OCI-LY3 (cell line): ENCODE measurements around the gene VOPP1.

Experiments
- H2AFZ ChIP-seq: fragments of 200-600, 300-600 bp; shearing (Covaris generic); 2 replicates; pipeline ENCODE4 v1.6.0; 2014; ENCODE audit warnings: antibody characterized with exemption, low read depth, low read length
- H3K27ac ChIP-seq: fragments of 200-600, 300-600 bp; sonication (generic); 2 replicates; pipeline ENCODE4 v1.5.1; 2014; ENCODE audit warnings: mild to moderate bottlenecking, low read length, moderate library complexity, mixed read lengths
- H3K27me3 ChIP-seq: fragments of 200-600, 300-600 bp; sonication (generic); 2 replicates; pipeline ENCODE4 v1.6.1; 2014; ENCODE audit warnings: low read depth, low read length, mixed read lengths
- H3K36me3 ChIP-seq: fragments of 200-600, 300-600 bp; sonication (generic); replicated peaks from 2 replicates; pipeline ENCODE3; 2014; ENCODE audit warnings: low read depth, low read length, mixed read lengths
- H3K4me1 ChIP-seq: fragments of 300-600, 200-600 bp; sonication (generic); 2 replicates; pipeline ENCODE4 v1.6.1; 2014; ENCODE audit warnings: low read length, mixed read lengths
- H3K4me2 ChIP-seq: fragments of 200-600, 300-600 bp; sonication (generic); 2 replicates; pipeline ENCODE4 v1.6.1; 2014; ENCODE audit warnings: low read length, mixed read lengths
- H3K4me3 ChIP-seq: fragments of 300-600, 200-600 bp; sonication (generic); 2 replicates; pipeline ENCODE4 v1.5.1; 2014; ENCODE audit warnings: antibody characterized with exemption, mild to moderate bottlenecking, low read length, moderate library complexity
- H3K79me2 ChIP-seq: fragments of 300-600, 200-600 bp; shearing (Covaris generic); 2 replicates; pipeline ENCODE4 v1.6.1; 2014; ENCODE audit warnings: mild to moderate bottlenecking, low read length, mixed read lengths
- H3K9ac ChIP-seq: fragments of 300-600, 200-600 bp; shearing (Covaris generic); 2 replicates; pipeline ENCODE4 v1.6.0; 2014; ENCODE audit warnings: mild to moderate bottlenecking, low read length, moderate library complexity
- H3K9me3 ChIP-seq: fragments of 200-600, 300-600 bp; shearing (Covaris generic); 2 replicates; pipeline ENCODE4 v1.6.1; 2014; ENCODE audit warnings: low read length, mixed read lengths; ENCODE audit not compliant: insufficient read depth
- H4K20me1 ChIP-seq: fragments of 200-600, 300-600 bp; sonication (generic); 2 replicates; pipeline ENCODE4 v1.6.1; 2016; ENCODE audit warnings: low read length, mixed read lengths; ENCODE audit not compliant: insufficient read depth
- CTCF ChIP-seq: fragments of 200-600, 300-600 bp; sonication (generic); IDR thresholded peaks from 2 replicates; pipeline ENCODE4 v1.5.1; 2014; ENCODE audit warnings: antibody characterized with exemption, low read length, low read depth
- EZH2phosphoT487 ChIP-seq: fragments of 200-600 bp; shearing (Covaris generic); IDR thresholded peaks from 2 replicates; pipeline ENCODE4 v1.6.1; 2018; ENCODE audit warnings: antibody characterized with exemption, mixed run types, low read depth

The VOPP1 gene

GRCh38 chr7:55556492-55556891 lies 15.8 kb downstream of the VOPP1 start:
- peaks cover 31% of the 10 kb centered on the region for H3K36me3 ChIP-seq
- peaks cover 100% of the 10 kb centered on the region for H3K79me2 ChIP-seq
- H3K4me1 ChIP-seq: peaks cover 99% of the 10 kb centered on the region
- no peak overlapping the region for H2AFZ ChIP-seq
- H3K27ac ChIP-seq: peak overlapping the region; percentile 96
- H4K20me1 ChIP-seq: peaks cover 98% of the 10 kb centered on the region
- H3K9ac ChIP-seq: peak overlapping the region; percentile 78
- H3K4me3 ChIP-seq: peak overlapping the region; percentile 74
- H3K4me2 ChIP-seq: peak overlapping the region; percentile 99
- no peaks in the 10 kb centered on the region for H3K9me3 ChIP-seq
- H3K27me3 ChIP-seq: no peaks in the 10 kb centered on the region
- TF ChIP-seq CTCF (no peak), EZH2phosphoT487 (no peak)

DNA sequence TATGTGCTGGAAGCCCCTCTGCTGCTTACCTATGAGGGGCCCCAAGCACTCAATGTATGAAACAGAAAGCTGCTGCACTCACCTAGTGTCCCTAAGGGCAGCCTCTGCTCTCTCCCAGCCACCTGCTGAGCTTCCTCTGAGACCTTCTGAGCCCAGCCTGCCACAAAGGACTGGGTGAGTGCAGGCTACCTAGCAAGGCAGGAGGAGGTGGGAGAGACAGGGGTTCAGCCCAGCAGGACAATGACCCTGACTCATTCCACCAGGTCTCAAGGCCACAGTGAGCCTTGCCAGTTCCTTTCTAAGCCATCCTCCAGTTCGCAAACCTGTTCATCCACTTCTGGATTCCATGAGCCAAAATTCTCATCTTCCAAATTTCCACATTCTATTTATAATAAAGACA lies 16.3 kb downstream of the VOPP1 start:
- Histone ChIP-seq H3K36me3 (peaks cover 29% of the 10 kb centered on the region), H4K20me1 (peaks cover 98% of the 10 kb centered on the region), H3K27me3 (no peaks in the 10 kb centered on the region), H3K79me2 (peaks cover 100% of the 10 kb centered on the region), H3K9ac (peak overlapping the region; percentile 78), H3K4me1 (peaks cover 100% of the 10 kb centered on the region), H3K4me3 (peak overlapping the region; percentile 74), H2AFZ (no peak overlapping the region), H3K27ac (peak overlapping the region; percentile 96), H3K4me2 (peak overlapping the region; percentile 99), H3K9me3 (no peaks in the 10 kb centered on the region)
- TF ChIP-seq EZH2phosphoT487: no peak
- no peak for TF ChIP-seq CTCF

DNA sequence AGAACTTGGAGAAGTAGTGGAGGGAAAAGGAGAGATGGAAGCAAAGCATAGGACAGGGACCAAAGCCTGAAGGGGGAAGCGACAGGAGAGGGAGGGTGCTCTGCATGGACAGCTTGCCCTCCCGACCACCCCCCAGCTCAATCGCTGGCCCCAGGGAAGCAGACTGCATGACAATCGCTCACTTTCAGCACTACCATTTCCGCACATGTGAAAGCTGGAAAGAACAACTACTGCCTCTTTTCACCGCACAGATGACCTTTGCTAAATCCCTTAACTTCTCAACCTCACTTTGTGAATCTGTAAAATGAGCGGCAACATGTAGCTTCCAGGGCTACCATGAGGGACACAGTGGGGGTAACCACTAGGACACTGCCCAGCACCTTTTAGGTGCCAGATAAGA lies 17.1 kb downstream of the VOPP1 start:
- TF ChIP-seq CTCF: no peak
- no peak for TF ChIP-seq EZH2phosphoT487
- Histone ChIP-seq H3K4me1 (peaks cover 100% of the 10 kb centered on the region), H3K27me3 (no peaks in the 10 kb centered on the region), H3K4me2 (peak overlapping the region; percentile 99), H3K4me3 (peak overlapping the region; percentile 74), H3K27ac (peak overlapping the region; percentile 96), H3K9me3 (no peaks in the 10 kb centered on the region), H4K20me1 (peaks cover 98% of the 10 kb centered on the region), H3K36me3 (peaks cover 22% of the 10 kb centered on the region), H2AFZ (no peak overlapping the region), H3K9ac (peak overlapping the region; percentile 78), H3K79me2 (peaks cover 100% of the 10 kb centered on the region)

DNA sequence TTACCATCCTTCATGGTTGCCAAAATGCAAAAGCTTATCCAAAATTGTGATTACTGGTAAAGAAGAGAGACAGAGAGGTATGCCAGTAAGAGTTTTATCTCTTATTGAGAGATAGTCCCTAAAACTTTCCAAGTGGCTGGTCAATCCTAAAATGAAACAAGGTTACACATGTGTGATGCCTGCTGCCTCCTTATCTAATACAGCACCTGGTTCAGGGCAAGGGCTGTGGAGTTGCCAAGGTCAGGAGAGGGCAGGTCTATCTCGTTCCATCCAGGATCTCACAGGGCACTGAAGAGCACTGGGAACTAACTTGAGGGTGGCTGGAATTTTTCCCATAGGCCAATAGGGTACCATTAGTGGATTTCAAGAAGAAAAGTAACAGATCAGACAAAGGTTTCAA lies 18.3 kb downstream of the VOPP1 start:
- Histone ChIP-seq H3K36me3 (peaks cover 20% of the 10 kb centered on the region), H3K27ac (peak overlapping the region; percentile 96), H2AFZ (no peak overlapping the region), H3K4me1 (peaks cover 100% of the 10 kb centered on the region), H3K9me3 (no peaks in the 10 kb centered on the region), H3K27me3 (no peaks in the 10 kb centered on the region), H3K4me3 (peak overlapping the region; percentile 74), H3K9ac (peak overlapping the region; percentile 78; the same call in 1 of the 2 replicates), H3K79me2 (peaks cover 100% of the 10 kb centered on the region), H4K20me1 (peaks cover 96% of the 10 kb centered on the region), H3K4me2 (peak overlapping the region; percentile 99)
- TF ChIP-seq CTCF (no peak), EZH2phosphoT487 (no peak)
